ENCODE measurements around the gene FCER1G.

Gene FCER1G

DNA sequence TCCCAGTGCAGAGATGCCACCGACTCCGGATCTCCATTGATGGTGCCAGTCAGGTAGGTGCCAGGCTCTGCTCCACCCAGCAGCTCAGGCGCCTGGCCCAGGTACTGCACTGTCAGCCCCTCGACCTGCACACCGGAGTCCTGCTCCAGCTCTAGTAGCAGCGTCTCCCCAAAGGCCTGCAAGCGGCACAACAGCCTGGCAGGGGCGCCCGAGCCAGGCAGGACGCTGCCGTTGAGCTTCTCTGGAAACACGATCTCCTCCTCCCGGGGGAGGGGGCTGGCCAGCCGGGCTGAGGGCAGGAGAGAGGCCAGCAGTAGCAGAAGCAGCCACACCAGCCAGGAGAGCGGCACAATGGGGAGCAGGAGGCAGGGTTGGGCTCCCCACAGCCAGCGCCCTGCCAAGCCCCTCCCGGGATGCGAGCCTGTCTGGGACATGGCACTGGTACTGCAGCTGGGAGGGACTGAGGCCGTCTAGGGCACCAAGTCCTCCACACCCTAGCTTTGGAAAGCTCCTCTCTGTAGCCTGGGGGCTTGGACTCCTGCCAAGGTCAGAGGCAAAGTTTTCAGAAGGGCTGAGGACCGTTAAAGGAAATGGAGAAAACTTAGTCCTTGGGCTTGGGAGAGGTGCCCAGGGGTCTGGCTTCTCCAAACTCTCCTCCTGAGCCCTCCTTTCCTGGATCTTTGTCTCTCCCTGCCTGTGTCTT, 16.8 kb upstream of the FCER1G start:
- Histone ChIP-seq H3K9me3 (ENCODE audit: insufficient read depth, low read length) (no peaks in the 10 kb centered on the region), H3K4me2 (ENCODE audit: low read depth, low read length, poor library complexity, severe bottlenecking) (no peak overlapping the region), H4K20me1 (ENCODE audit: low read depth, low read length) (no peaks in the 10 kb centered on the region), H3K79me2 (ENCODE audit: insufficient read depth, low read length) (peaks cover 10% of the 10 kb centered on the region), H3K36me3 (ENCODE audit: low read length) (no peaks in the 10 kb centered on the region), H3F3A (ENCODE audit: insufficient read depth) (no peaks in the 10 kb centered on the region), H3K9ac (ENCODE audit: low read length) (no peak overlapping the region), H3K9me2 (replicated peaks; ENCODE audit: insufficient read depth, low read length) (no peaks in the 10 kb centered on the region), H3K27me3 (ENCODE audit: low read length) (no peaks in the 10 kb centered on the region), H2AFZ (ENCODE audit: low read depth, low read length, severe bottlenecking) (no peak overlapping the region), H3K4me3 (ENCODE audit: insufficient read depth, low read length, poor library complexity, severe bottlenecking) (no peak overlapping the region), H3K27ac (ENCODE audit: low read depth, low read length) (no peak overlapping the region)
- TF ChIP-seq, protein P1, sequence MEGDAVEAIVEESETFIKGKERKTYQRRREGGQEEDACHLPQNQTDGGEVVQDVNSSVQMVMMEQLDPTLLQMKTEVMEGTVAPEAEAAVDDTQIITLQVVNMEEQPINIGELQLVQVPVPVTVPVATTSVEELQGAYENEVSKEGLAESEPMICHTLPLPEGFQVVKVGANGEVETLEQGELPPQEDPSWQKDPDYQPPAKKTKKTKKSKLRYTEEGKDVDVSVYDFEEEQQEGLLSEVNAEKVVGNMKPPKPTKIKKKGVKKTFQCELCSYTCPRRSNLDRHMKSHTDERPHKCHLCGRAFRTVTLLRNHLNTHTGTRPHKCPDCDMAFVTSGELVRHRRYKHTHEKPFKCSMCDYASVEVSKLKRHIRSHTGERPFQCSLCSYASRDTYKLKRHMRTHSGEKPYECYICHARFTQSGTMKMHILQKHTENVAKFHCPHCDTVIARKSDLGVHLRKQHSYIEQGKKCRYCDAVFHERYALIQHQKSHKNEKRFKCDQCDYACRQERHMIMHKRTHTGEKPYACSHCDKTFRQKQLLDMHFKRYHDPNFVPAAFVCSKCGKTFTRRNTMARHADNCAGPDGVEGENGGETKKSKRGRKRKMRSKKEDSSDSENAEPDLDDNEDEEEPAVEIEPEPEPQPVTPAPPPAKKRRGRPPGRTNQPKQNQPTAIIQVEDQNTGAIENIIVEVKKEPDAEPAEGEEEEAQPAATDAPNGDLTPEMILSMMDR (IDR thresholded peaks at IDR 0.05; ENCODE audit: insufficient read depth, low read length, poor library complexity, severe bottlenecking): no peak

DNA sequence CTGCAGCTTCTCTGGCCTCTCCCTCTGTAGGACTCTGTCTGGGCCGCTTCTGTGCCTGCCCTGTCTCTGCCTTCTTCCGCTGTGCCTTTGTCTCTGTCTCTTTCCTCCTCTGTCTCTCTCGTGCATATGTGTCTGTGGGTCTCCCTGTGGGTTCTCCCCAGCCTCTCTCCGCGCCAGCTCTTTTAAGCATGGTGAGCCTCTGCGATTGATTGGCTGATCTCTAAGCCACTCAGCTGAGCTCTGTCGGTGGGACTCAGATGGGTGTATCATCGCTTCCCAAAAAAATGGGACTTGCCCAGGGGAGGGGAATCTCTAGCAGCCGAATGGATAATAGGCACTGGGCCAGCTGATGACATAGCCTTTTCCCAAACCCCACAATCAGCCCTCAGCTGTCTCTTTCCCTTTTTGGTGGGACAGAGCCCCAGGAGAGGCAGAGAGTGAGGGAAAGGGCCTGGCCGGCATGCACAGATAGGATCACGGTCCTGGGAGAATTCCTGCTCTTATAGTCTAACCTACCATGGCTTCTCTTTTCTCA, 16.1 kb upstream of the FCER1G start, which contains the start of gene ADAMTS4:
Gene ADAMTS4, minus strand, starts transcription at position 158 of the 535 bp plus-strand sequence. CDS start 427 bp downstream, outside the sequence.
- Histone ChIP-seq H2AFZ (ENCODE audit: low read depth, low read length, severe bottlenecking) (no peak within 1 kb of the TSS), H3K9ac (ENCODE audit: low read length) (no peak within 1 kb of the TSS), H3F3A (ENCODE audit: insufficient read depth) (no peaks in the 10 kb centered on the region), H3K9me2 (replicated peaks; ENCODE audit: insufficient read depth, low read length) (no peaks in the 10 kb centered on the region), H3K79me2 (ENCODE audit: insufficient read depth, low read length) (peaks cover 10% of the 10 kb centered on the region), H3K9me3 (ENCODE audit: insufficient read depth, low read length) (no peaks in the 10 kb centered on the region), H3K36me3 (ENCODE audit: low read length) (no peaks in the 10 kb centered on the region), H4K20me1 (ENCODE audit: low read depth, low read length) (no peaks in the 10 kb centered on the region), H3K4me2 (ENCODE audit: low read depth, low read length, poor library complexity, severe bottlenecking) (no peak within 1 kb of the TSS), H3K27me3 (ENCODE audit: low read length) (no peaks in the 10 kb centered on the region), H3K27ac (ENCODE audit: low read depth, low read length) (no peak within 1 kb of the TSS), H3K4me3 (ENCODE audit: insufficient read depth, low read length, poor library complexity, severe bottlenecking) (no peak within 1 kb of the TSS)
- no peak for TF ChIP-seq EZH2phosphoT487 (conservative IDR thresholded peaks at IDR 0.05; ENCODE audit: low read length)
- TF ChIP-seq, protein P1 (IDR thresholded peaks at IDR 0.05; ENCODE audit: insufficient read depth, low read length, poor library complexity, severe bottlenecking): no peak

- Histone ChIP-seq H3K9me3 (ENCODE audit: insufficient read depth, low read length) (no peaks in the 10 kb centered on the region), H3K4me3 (ENCODE audit: insufficient read depth, low read length, poor library complexity, severe bottlenecking) (no peak overlapping the region), H3K4me2 (ENCODE audit: low read depth, low read length, poor library complexity, severe bottlenecking) (no peak overlapping the region), H3K27me3 (ENCODE audit: low read length) (no peaks in the 10 kb centered on the region), H4K20me1 (ENCODE audit: low read depth, low read length) (no peaks in the 10 kb centered on the region), H2AFZ (ENCODE audit: low read depth, low read length, severe bottlenecking) (no peak overlapping the region), H3K27ac (ENCODE audit: low read depth, low read length) (no peak overlapping the region), H3K9me2 (replicated peaks; ENCODE audit: insufficient read depth, low read length) (no peaks in the 10 kb centered on the region), H3F3A (ENCODE audit: insufficient read depth) (no peaks in the 10 kb centered on the region), H3K79me2 (ENCODE audit: insufficient read depth, low read length) (peaks cover 10% of the 10 kb centered on the region), H3K9ac (ENCODE audit: low read length) (no peak overlapping the region), H3K36me3 (ENCODE audit: low read length) (no peaks in the 10 kb centered on the region)
- TF ChIP-seq, protein P1 (IDR thresholded peaks at IDR 0.05; ENCODE audit: insufficient read depth, low read length, poor library complexity, severe bottlenecking): no peak
- no peak for TF ChIP-seq EZH2phosphoT487 (conservative IDR thresholded peaks at IDR 0.05; ENCODE audit: low read length)
These were observed 15.5 kb upstream of the FCER1G start for GRCh38 chr1:161199506-161200139.

All from SU-DHL-6 (cell line).